HL-60 (cell line): ENCODE measurements around the gene RTKN.

ENCODE experiments used
- CTCF ChIP-seq: IDR thresholded peaks from one replicate; pipeline ENCODE4 v1.5.1; 2011; ENCODE audit warnings: low read length, control low read depth, inconsistent platforms; ENCODE audit not compliant: insufficient read depth
- POLR2AphosphoS5 ChIP-seq: IDR thresholded peaks from 2 replicates; pipeline ENCODE4 v1.6.1; 2012; ENCODE audit warnings: low read depth
- SPI1 ChIP-seq: IDR thresholded peaks from 2 replicates; pipeline ENCODE4 v1.6.1; 2012; ENCODE audit warnings: low read depth, mild to moderate bottlenecking, borderline replicate concordance

- TF ChIP-seq CTCF (no peak), POLR2AphosphoS5 (no peak), SPI1 (no peak)
These were observed 48.2 kb downstream of the RTKN start for GRCh38 chr2:74393525-74393924.
